A549 (cell line): ENCODE measurements around the gene AIP. TPM values are rescaled to one million over a fixed set of nuclear protein-coding genes. Genes with fewer than 3 reads are reported as not detected.

Experiments
- ATAC-seq, 2 experiments: fragments of 200-7000 bp in 1 of 2; fragments of >200 bp in 1 of 2; cut with Nextera tagmentation in 1 of 2; cut with Tn5 transposase in 1 of 2; 3 replicates each; pipeline versions ENCODE4 v1.8.0 to v1.9.1; 2018 to 2020; ENCODE audit warnings: mild to moderate bottlenecking in 1 of 2, moderate library complexity in 1 of 2
- CTCF ChIA-PET: fragments of 300-600 bp; sonication (Branson Sonifier 250); formaldehyde crosslinking; extraction: SDS; loops from one replicate; lab custom pipeline; 2021; ENCODE audit warnings: antibody characterized with exemption, inconsistent platforms; lab: Yijun Ruan, JAX
- POLR2A ChIA-PET: fragments of 350-600 bp; formaldehyde crosslinking; extraction: SDS; loops from one replicate; lab custom pipeline; 2021; ENCODE audit warnings: antibody characterized with exemption, inconsistent platforms; lab: Yijun Ruan, JAX
- DNase-seq, 2 experiments: peaks; one replicate each; pipeline versions ENCODE4 v3.0.0 to v3.0.0-alpha.2; 2011 to 2016; ENCODE audit warnings: low read depth in 1 of 2, low spot score in 1 of 2
- FAIRE-seq: peaks from 2 replicates; lab custom pipeline; 2011; peaks lifted over from hg19 to GRCh38; lab: Jason Lieb, UNC
- H3K27ac ChIP-seq, 2 experiments: fragments of >200 bp; sonication (Bioruptor Twin); formaldehyde crosslinking; 3 replicates each; pipeline ENCODE4 v1.5.1; 2016 to 2017
- H3K4me1 ChIP-seq: fragments of >200 bp; sonication (Bioruptor Twin); formaldehyde crosslinking; 3 replicates; pipeline ENCODE4 v1.6.1; 2016
- H3K4me2 ChIP-seq: fragments of >200 bp; sonication (Bioruptor Twin); formaldehyde crosslinking; 3 replicates; pipeline ENCODE4 v1.6.1; 2016
- H3K4me3 ChIP-seq: fragments of >200 bp; sonication (Bioruptor Twin); formaldehyde crosslinking; 3 replicates; pipeline ENCODE4 v1.5.1; 2016
- H3K9me3 ChIP-seq: fragments of >200 bp; sonication (Bioruptor Twin); formaldehyde crosslinking; 3 replicates; pipeline ENCODE4 v1.6.1; 2016
- BCL3 ChIP-seq: fragments of >200 bp; sonication (Bioruptor Twin); formaldehyde crosslinking; IDR thresholded peaks from 3 replicates; pipeline ENCODE4 v1.6.1; 2016
- CBX2 ChIP-seq: fragments of 200-600 bp; sonication (generic); IDR thresholded peaks from 2 replicates; pipeline ENCODE4 v1.6.1; 2016; ENCODE audit warnings: low read depth, mild to moderate bottlenecking, borderline replicate concordance
- CEBPB ChIP-seq, 2 experiments: fragments of >200 bp in 1 of 2; sonication (Bioruptor Twin) in 1 of 2; formaldehyde crosslinking in 1 of 2; IDR thresholded peaks; 2 replicates each; pipeline ENCODE4 v1.6.1; 2012 to 2016
- CHD4 ChIP-seq: fragments of 200-600 bp; sonication (generic); IDR thresholded peaks from 2 replicates; pipeline ENCODE4 v1.6.1; 2016; ENCODE audit warnings: antibody characterized with exemption, mild to moderate bottlenecking, borderline replicate concordance
- EHF ChIP-seq: fragments of 250-450 bp; sonication (Bioruptor Pico); IDR thresholded peaks from 2 replicates; pipeline ENCODE4 v1.5.0; 2020; ENCODE audit warnings: mild to moderate bottlenecking
- ELK1 ChIP-seq: fragments of 150-350 bp; IDR thresholded peaks from 2 replicates; pipeline ENCODE4 v1.6.1; 2014; ENCODE audit warnings: low read depth, mild to moderate bottlenecking, low read length
- EP300 ChIP-seq, 2 experiments: fragments of >200 bp; sonication (Bioruptor Twin); formaldehyde crosslinking; IDR thresholded peaks; 2 replicates in 1 of 2; 3 replicates in 1 of 2; pipeline ENCODE4 v1.6.1; 2016 to 2017
- FOXS1 ChIP-seq: fragments of 250-450 bp; sonication (Bioruptor Pico); IDR thresholded peaks from 2 replicates; pipeline ENCODE4 v1.5.0; 2020; ENCODE audit warnings: mild to moderate bottlenecking, moderate library complexity
- HDAC2 ChIP-seq: fragments of 200-600 bp; sonication (generic); IDR thresholded peaks from 2 replicates; pipeline ENCODE4 v1.6.1; 2016
- HES2 ChIP-seq: fragments of >200 bp; sonication (Bioruptor Twin); formaldehyde crosslinking; IDR thresholded peaks from 2 replicates; pipeline ENCODE4 v1.6.1; 2016
- HEYL ChIP-seq: fragments of 250-450 bp; sonication (Bioruptor Pico); IDR thresholded peaks from 2 replicates; pipeline ENCODE4 v1.8.0; 2021; ENCODE audit warnings: mild to moderate bottlenecking, moderate library complexity
- HMGXB4 ChIP-seq: fragments of 250-450 bp; sonication (Bioruptor Pico); IDR thresholded peaks from 2 replicates; pipeline ENCODE4 v1.5.0; 2021; ENCODE audit warnings: mild to moderate bottlenecking, moderate library complexity, borderline replicate concordance
- HOXA7 ChIP-seq: fragments of 250-450 bp; sonication (Bioruptor Pico); IDR thresholded peaks from 2 replicates; pipeline ENCODE4 v1.5.0; 2020; ENCODE audit warnings: mild to moderate bottlenecking, moderate library complexity
- HOXB13 ChIP-seq: fragments of 250-450 bp; sonication (Bioruptor Pico); IDR thresholded peaks from 2 replicates; pipeline ENCODE4 v1.5.0; 2020; ENCODE audit warnings: low read depth, mild to moderate bottlenecking, moderate library complexity
- HOXB5 ChIP-seq: fragments of 250-450 bp; sonication (Bioruptor Pico); IDR thresholded peaks from 2 replicates; pipeline ENCODE4 v1.5.0; 2020; ENCODE audit warnings: mild to moderate bottlenecking, moderate library complexity
- JUN ChIP-seq, 2 experiments: fragments of >200 bp; sonication (Bioruptor Twin); formaldehyde crosslinking; IDR thresholded peaks; 2 replicates in 1 of 2; 3 replicates in 1 of 2; pipeline ENCODE4 v1.6.1; 2016 to 2017
- JUNB ChIP-seq: fragments of >200 bp; sonication (Bioruptor Twin); formaldehyde crosslinking; IDR thresholded peaks from 2 replicates; pipeline ENCODE4 v1.6.1; 2016
- MAFK ChIP-seq: fragments of 450-650 bp; IDR thresholded peaks from 2 replicates; pipeline ENCODE4 v1.6.1; 2014; ENCODE audit not compliant: partially characterized antibody
- MYC ChIP-seq: IDR thresholded peaks from 2 replicates; pipeline ENCODE4 v1.6.1; 2012; ENCODE audit warnings: mild to moderate bottlenecking, inconsistent platforms, low read length, improper control_type of control experiment, borderline replicate concordance
- NR3C1 ChIP-seq: fragments of >200 bp; sonication (Bioruptor Twin); formaldehyde crosslinking; IDR thresholded peaks from 3 replicates; pipeline ENCODE4 v1.6.1; 2017
- PBX3 ChIP-seq: IDR thresholded peaks from 2 replicates; pipeline ENCODE4 v1.6.1; 2012
- RFX5 ChIP-seq: fragments of 450-650 bp; IDR thresholded peaks from 2 replicates; pipeline ENCODE4 v1.7.1; 2014; ENCODE audit warnings: antibody characterized with exemption, mild to moderate bottlenecking, moderate library complexity
- TP53 ChIP-seq: fragments of 250-450 bp; sonication (Bioruptor Pico); IDR thresholded peaks from 2 replicates; pipeline ENCODE4 v1.5.0; 2021; ENCODE audit warnings: mild to moderate bottlenecking, moderate library complexity
- ZC3H11A ChIP-seq: fragments of 450-650 bp; IDR thresholded peaks from 2 replicates; pipeline ENCODE4 v1.6.1; 2014; ENCODE audit warnings: antibody characterized with exemption, mild to moderate bottlenecking
- ZFP36 ChIP-seq: fragments of 450-650 bp; IDR thresholded peaks from 2 replicates; pipeline ENCODE4 v1.6.1; 2014; ENCODE audit warnings: borderline replicate concordance; ENCODE audit not compliant: partially characterized antibody
- ZNF302 ChIP-seq: fragments of 250-450 bp; sonication (Bioruptor Pico); IDR thresholded peaks from 2 replicates; pipeline ENCODE4 v1.9.0; 2021; ENCODE audit warnings: inconsistent platforms, mild to moderate bottlenecking, moderate library complexity
- ZSCAN20 ChIP-seq: fragments of 250-450 bp; sonication (Bioruptor Pico); IDR thresholded peaks from 2 replicates; pipeline ENCODE4 v1.8.0; 2022; ENCODE audit warnings: mild to moderate bottlenecking, moderate library complexity
- WGBS: methylation state at CpG from one replicate; pipeline ENCODE4 v1.1.6; 2017; ENCODE audit errors: missing lambda C conversion rate; 5-methylcytosine and 5-hydroxymethylcytosine counted together
- polyA plus RNA-seq, 4 experiments: library from polyadenylated mRNA; depleted of rRNA in 3 of 4; stranded (reverse); fragments of >200 nt; fragmentation: RNase III in 1 of 4; extraction: RNeasy Plus Mini Kit Qiagen cat#74134 plus additional on column Dnase treatment in 1 of 4; gene quantifications; 2 replicates in 3 of 4; 3 replicates in 1 of 4; pipeline ENCODE4 v1.2.3, GENCODE V29; 2011 to 2017

The AIP gene
- polyA plus RNA-seq, 2 of the 4 experiments (the other 2 are of a cell fraction), result 50.8 to 68.8 TPM

- no peak for TF ChIP-seq PBX3
- no peak for TF ChIP-seq ZSCAN20 (CRISPR knock-in tag)
- no peak for TF ChIP-seq JUN (IDR thresholded peaks at IDR 0.05)
- TF ChIP-seq HOXB13 (CRISPR knock-in tag), result no peak
- TF ChIP-seq, all 56 proteins: peak for 0
Measured at GRCh38 chr11:67458266-67458665, 24.6 kb upstream of the AIP start (continued).

- FAIRE-seq (no peak), ATAC-seq (no peak), DNase-seq (no peak)
- CTCF ChIA-PET, result interaction anchor here (0.6 to 0.7 kb wide), 3 partner anchors 12 to 120 kb away, joined by 3 to 4 read pairs (median 3); no protein-coding TSS in a partner anchor
- TF ChIP-seq MAFK, result no peak
- TF ChIP-seq ZFP36, result no peak
- TF ChIP-seq MYC, result no peak
- no peak for TF ChIP-seq ELK1
- TF ChIP-seq EP300 (IDR thresholded peaks at IDR 0.05), result no peak
- no peak for TF ChIP-seq HEYL
- TF ChIP-seq, all 56 proteins: peak for 0
- Histone ChIP-seq H3K9me3 (no peaks in the 10 kb centered on the region), H3K4me2 (no peak overlapping the region; the same call in 2 of the 3 replicates), H3K4me1 (peaks cover 33% of the 10 kb centered on the region), H3K27ac (peak overlapping the region; percentile 95 to 99), H3K4me3 (no peak overlapping the region)
- 86% methylated on average over 10 of the region's 10 CpGs for WGBS
- POLR2A ChIA-PET, result interaction anchor here (0.7 to 1.0 kb wide), 2 partner anchors 20 to 110 kb away, joined by 3 to 4 read pairs; partner anchors contain the start of genes AIP and POLD4
Measured at GRCh38 chr11:67463186-67463585, 19.6 kb upstream of the AIP start.

GRCh38 chr11:67463680-67464410, 19.0 kb upstream of the AIP start:
- ATAC-seq, result peak; percentile 78 to 82
- Histone ChIP-seq H3K9me3 (no peaks in the 10 kb centered on the region), H3K4me2 (peak overlapping the region; percentile 88), H3K27ac (peak overlapping the region; percentile 95 to 99), H3K4me3 (peak overlapping the region; percentile 73), H3K4me1 (peaks cover 34% of the 10 kb centered on the region)
- CTCF ChIA-PET, result interaction anchor here (0.7 kb wide), 1 partner anchor 12 kb away, joined by 4 read pairs; no protein-coding TSS in a partner anchor
- POLR2A ChIA-PET, result interaction anchor here (0.7 to 1.0 kb wide), 2 partner anchors 19 to 110 kb away, joined by 3 to 4 read pairs; partner anchors contain the start of genes AIP and POLD4
- DNase-seq, result peak; percentile 90 to 91
- 59% methylated on average over 9 of the region's 20 CpGs for WGBS
- no peak for FAIRE-seq
- TF ChIP-seq MYC (no peak), FOXS1 (CRISPR knock-in tag) (no peak), HES2 (no peak), ZNF302 (CRISPR knock-in tag) (no peak), ELK1 (no peak), HOXB5 (CRISPR knock-in tag) (peak; percentile 58), NR3C1 (no peak), HOXB13 (CRISPR knock-in tag) (no peak), ZC3H11A (no peak), CEBPB (IDR thresholded peaks at IDR 0.05) (no peak), JUNB (peak; percentile 32; the same call in 1 of the 2 replicates), HDAC2 (no peak), TP53 (CRISPR knock-in tag) (peak; percentile 84; the same call in 1 of the 2 replicates), CHD4 (no peak), RFX5 (no peak), HOXA7 (CRISPR knock-in tag) (no peak), BCL3 (no peak), CBX2 (no peak), MAFK (peak; percentile 25), HMGXB4 (CRISPR knock-in tag) (no peak), ZFP36 (no peak), EHF (CRISPR knock-in tag) (peak; percentile 48; the same call in 1 of the 2 replicates)
